HG03066 (cell line): ENCODE data around the gene ADAMTS2.

Experiments used
- ATAC-seq: cut with Tn5 transposase; IDR thresholded peaks from one replicate; pipeline ENCODE4 v1.9.1; 2021; ENCODE audit warnings: low read depth; ENCODE audit not compliant: unreplicated experiment

Gene ADAMTS2

DNA sequence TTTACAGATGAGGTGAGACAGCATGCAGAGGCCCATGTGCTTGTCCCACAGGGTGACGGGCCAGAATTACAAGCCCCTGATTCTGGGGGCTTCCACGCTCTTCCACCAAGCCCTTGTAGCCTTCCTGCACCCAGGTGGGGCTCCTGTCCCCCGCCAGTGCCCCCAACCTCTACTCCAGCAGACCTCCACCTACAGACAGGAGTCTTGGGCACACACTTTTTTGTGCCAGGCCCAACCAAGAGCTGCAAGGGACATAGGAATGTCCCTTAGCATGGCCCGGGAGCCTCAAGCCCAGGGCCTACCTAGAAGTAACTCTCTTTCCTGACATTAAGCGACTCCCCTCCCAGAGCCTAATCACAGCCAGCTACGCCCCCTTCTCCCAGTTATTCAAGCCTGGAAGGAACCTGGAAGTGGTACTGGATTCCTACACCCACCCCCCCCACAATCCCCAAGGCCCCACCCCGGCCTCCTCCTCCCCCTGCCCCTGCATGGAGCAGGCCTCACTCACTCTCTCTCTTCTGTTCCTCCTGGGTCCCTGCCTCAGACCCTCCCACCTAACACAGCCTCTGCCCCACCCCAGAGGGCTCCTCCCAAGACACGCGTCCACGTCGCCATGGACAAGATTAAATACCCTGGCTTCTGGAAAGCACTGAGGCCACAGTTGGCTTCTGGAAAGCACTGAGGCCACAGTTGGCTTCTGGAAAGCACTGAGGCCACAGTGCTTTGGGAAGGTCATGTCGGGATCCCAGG lies 30.5 kb downstream of the ADAMTS2 start:
- no peak for ATAC-seq

DNA sequence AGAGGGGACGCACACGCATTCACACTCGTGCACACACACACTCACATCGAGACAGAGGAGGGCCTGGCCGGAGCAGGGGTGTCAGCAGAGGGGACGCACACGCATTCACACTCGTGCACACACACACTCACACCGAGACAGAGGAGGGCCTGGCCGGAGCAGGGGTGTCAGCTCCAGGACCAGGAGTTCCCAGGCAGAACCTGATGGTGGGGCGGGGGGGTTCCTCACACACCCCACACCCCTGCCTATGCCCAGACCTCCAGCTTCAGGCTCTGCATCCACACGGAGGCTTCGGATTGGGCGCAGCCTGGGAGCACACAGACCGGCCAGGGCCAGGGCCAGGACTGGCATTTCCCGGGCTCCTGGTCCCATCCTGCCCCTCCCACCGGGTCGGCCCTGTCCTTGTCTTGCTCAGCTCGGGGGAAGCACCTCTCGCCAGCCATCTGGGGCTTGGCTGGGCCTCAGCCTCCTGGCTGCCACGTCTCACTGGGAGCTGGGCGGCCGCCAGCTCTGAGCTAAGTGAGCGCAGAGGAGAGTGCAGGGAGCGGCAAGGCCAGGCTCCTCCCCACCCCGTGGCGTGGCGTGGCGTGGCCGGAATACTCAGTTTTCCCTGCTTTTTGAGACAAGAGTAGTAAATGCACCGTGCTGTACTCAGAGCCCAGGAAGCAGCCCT lies 31.3 kb downstream of the ADAMTS2 start:
- ATAC-seq: no peak

DNA sequence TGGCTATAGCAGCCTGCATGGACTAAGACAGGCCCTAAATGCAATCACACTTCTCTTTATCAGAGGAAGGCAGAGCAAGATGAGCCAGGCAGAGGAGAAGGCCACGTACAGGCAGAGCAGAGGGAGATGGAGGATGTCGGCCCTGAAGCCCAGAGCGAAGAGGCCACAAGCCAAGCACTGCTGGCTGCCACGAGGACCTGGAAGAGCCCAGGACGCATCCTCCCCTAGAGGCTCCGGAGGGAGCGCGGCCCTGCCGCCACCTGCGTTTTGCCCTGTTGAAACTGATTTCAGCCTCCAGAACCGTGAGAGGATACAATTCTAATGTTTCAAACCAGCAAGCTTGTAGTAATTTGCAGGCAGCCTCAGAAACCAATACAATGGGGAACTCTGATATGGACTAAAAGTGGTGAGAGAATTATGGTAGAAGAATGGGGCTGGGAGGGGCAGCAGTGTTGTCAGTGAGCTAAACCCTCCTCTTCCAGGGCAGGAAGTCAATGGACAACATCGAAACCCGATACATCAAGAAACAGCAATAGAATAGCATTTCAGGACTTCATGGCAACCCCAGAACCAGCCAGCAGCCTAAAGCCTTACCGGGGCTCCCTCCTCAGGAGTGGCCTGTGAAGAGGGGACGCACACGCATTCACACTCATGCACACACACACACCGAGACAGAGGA lies 32.6 kb downstream of the ADAMTS2 start:
- no peak for ATAC-seq

- ATAC-seq: no peak
Measured at GRCh38 chr5:179311581-179311980, 33.7 kb downstream of the ADAMTS2 start.

- no peak for ATAC-seq
Measured at GRCh38 chr5:179311091-179311470, 34.2 kb downstream of the ADAMTS2 start.

- ATAC-seq: no peak
Measured at GRCh38 chr5:179310439-179311090, 34.7 kb downstream of the ADAMTS2 start.

DNA sequence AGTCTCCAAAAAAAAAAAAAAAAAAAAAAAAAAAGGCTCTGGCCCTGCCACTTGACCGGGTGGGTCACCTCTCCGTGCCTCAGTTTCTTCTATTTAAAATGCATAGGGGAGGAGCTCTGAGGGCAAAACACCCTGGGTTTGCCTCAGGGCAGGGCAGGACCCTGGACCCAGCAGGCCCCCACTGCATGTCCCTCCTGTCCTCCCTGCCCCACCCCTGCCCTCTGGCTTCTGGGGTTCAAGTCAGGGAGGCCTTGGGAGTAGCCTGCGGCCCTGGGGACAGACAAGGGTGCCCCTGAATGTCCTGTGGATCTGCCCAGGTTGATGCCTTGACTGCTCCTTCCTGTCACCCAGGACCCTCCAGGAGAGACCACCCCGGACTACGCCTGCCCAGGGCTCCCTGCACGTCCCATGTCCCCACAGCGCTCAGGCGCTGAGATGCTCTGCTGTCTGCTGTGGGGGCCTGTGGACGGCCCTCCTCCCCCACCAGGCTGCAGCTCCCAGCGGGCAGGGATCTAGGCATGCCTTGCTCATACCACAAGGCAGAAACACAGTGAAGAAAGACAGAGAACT lies 35.4 kb downstream of the ADAMTS2 start:
- no peak for ATAC-seq

DNA sequence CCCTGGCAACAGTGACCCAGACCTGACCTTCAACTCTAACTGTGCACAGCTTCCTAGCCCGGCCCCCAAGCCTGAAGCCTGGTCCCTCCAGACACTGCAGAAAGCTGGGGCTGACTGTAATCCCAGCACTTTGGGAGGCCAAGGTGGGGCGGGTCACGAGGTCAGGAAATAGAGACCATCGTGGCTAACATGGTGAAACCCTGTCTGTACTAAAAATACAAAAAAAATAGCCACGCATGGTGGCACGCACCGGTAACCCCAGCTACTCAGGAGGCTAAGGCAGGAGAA lies 35.9 kb downstream of the ADAMTS2 start:
- no peak for ATAC-seq

GRCh38 chr5:179308563-179309382 lies 36.5 kb downstream of the ADAMTS2 start:
- no peak for ATAC-seq

DNA sequence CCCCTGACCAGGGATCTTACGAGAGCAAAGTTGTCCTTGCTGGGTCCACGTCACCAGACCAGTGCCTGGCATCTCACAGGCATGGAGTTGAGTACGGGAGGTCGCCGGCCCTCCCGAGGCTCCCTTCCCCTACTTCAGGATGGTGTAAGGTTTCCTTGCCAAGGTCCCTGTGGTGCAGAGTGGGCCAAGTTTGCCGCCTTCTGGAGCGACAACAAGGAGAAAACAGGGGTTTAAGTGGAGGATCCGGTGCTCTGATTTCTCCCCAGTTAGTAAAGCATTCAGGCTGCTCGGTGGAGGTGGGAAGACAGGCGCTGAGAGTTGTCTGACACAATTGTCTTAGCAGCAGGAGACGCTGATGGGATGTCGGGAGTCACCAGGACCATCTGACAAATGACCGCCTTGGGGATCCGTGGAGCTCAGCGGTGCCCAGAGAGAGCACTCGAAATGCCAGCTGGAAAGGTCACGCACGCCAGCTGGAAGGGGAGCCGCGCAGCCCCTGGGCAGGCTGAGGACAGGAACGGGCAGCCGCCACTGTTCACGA lies 37.3 kb downstream of the ADAMTS2 start:
- ATAC-seq: no peak

DNA sequence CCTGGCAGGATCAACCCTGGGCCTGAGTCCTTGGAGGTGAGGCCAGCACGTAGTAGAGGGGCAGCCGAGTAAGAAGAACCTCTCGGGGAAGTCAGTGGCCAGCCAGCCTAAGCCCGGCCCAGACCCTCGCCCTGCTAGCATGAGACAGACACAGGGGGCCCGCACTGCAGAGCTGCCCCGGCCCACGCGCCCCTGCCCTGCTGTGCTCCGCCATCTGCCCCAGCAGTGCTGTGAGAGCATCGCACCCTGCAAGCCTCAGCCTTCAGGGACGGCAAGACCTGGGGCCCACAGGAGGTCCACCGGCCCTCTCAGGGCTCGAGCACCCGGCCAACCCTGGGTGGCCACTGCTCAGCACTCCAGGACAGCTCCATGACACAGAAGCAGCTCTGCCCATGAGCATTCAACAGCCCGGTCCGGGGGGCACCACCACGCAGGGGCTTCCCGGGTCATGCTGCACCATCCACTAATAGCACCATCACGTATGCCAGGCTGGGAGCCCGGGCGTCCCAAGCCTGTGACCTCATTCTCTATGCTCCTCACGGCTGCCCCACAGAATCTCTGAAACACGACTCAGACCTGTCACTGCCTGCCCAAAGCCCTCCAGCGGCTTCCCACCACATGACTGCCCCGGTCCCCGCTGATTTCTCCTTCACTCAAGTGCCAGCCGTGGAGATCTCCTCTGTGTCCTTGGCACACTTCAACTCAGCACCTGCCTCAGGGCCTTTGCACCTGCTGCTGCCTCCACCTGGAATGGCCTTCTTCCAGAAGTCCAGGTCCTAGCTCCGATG lies 38.1 kb downstream of the ADAMTS2 start:
- no peak for ATAC-seq

DNA sequence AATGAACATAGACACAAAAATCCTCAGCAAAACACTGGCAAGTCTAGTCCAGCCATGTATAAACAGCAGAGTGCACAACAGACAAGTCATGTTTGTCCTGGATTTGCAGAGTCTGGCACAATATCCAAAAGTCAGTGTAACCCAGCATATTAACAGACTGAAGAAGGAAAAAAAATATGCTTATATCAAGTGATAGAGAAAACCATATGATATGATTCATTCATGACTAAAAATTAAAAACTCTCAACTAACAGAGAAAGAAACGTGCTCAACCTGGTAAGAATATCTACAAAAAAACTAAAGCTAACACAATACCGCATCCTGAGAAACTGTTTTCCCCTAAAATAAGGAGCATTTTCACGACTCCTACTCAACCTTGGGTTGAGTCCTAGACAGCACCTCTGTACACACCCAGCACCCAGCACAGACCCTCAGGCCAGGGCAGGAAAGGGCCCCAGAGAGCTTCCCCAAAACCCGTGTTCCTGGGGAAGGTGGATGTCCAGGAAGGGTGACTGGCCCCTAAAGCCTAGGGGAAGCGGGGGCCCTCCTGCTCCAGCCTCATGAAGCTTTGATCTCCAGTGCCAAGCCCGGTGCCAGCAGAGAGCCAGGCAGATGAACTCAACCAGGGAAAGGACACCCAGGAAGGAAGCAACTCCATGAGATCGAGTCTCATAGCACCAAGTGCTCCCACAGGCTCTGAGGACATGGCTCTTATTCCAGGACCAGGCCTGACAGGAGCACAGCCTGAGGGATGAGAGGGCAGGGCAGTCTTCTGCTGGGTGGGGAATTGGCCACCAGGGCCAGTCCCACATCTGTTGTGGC lies 38.9 kb downstream of the ADAMTS2 start:
- no peak for ATAC-seq

- no peak for ATAC-seq
Measured at GRCh38 chr5:179304871-179305270, 40.4 kb downstream of the ADAMTS2 start.

DNA sequence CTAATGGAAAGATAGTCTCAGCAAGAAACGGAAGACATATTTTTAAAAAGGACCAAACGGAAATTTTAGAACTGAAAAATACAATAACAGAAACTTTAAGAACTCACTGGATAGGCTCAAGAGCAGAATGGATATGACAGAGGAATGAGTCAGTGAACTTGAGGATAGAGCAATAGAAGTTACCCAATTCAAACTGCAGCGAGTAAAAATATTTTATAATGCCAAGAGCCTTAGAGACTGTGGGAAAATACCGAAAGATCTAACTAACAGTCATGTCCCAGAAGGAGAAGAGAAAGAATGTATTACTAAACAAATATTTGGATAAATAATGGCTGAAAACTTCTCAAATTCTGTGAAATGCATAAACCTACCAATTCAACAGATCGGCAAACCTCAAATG lies 40.8 kb downstream of the ADAMTS2 start:
- no peak for ATAC-seq

- no peak for ATAC-seq
Measured at GRCh38 chr5:179303451-179304200, 41.6 kb downstream of the ADAMTS2 start.

DNA sequence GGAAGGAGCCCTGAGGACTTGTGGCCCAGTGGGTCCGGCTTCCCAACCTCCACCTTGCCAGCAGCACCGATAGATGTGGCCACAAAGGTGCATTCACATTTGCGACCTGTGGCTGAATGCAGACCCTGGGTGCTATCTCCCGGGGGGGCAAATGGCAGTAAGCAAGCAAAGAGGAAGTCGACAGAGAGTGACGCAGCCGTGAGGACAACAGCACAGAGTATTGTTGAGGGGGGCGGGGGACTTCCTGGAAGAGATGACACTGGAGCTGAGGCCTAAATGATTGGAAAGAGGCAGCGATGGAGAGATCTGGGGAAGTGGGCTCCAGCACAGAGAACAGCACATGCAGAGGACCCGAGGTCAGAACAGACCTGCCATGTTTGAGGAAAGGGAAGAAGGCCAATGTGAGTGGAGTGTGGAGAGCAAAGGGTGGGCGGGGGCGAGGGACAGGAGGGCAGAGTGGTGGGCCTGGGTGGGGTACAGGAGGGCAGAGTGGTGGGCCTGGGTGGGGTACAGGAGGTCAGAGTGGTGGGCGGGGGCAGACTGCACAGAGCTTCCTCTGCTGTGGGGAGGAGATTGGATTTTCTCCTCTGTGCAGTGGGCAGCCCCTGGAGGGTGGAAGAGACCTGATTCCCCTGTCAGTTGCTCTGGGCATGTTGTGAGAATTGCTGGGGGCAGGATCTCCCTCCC lies 42.6 kb downstream of the ADAMTS2 start:
- ATAC-seq: no peak

DNA sequence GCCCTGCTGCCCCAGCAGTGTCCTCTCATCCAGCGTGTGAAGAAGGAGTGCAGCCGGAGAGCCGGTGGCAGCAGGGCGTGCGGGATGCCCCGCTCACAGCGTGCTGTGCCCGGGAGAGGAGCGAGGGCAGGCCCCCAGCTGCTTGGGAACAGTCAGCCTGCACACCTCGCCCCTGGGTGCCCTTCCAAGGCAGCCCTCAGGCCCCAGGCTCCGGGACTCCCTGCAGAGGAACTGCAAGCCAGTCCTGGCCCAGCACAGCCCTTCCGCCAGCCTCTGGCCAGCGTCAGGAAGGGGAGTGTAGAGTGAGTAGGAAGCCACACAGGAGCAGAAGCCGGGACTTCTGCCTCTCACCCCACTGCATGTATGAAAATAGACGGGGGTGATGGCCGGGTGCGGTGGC lies 43.5 kb downstream of the ADAMTS2 start:
- ATAC-seq: no peak
